ENCODE results near the gene MLYCD. TPM values are rescaled to one million over a fixed set of nuclear protein-coding genes. Genes with fewer than 3 reads are reported as not detected.

Gene MLYCD
- total RNA-seq, 3 donors from 2014 or later (not counting 1 experiment from before 2014, with no cell fraction given), result 8.5 to 13.2 (median 11.9) TPM

- Histone ChIP-seq H3K4me3 (ENCODE audit: low read length) (no peak overlapping the region), H3K36me3 (ENCODE audit: control insufficient read depth, insufficient read depth, low read length) (no peaks in the 10 kb centered on the region), H3K4me1 (ENCODE audit: control insufficient read depth, insufficient read depth, low read length) (peaks cover 3% of the 10 kb centered on the region), H3K27me3 (ENCODE audit: control insufficient read depth, insufficient read depth, low read length) (no peaks in the 10 kb centered on the region), H3K27ac (ENCODE audit: low read length) (no peak overlapping the region), H3K9me3 (ENCODE audit: control insufficient read depth, insufficient read depth, low read length) (no peaks in the 10 kb centered on the region)
- no peaks in the 10 kb centered on the region for H3K36me3 Mint-ChIP-seq
- no peak for ATAC-seq
- 94% methylated on average over 18 of the region's 18 CpGs for WGBS (ENCODE audit: insufficient coverage)
- H3K4me3 Mint-ChIP-seq, result no peak overlapping the region
- no peaks in the 10 kb centered on the region for H3K27me3 Mint-ChIP-seq (ENCODE audit: low read depth in 2 of 2)
- TF ChIP-seq CTCF (IDR thresholded peaks at IDR 0.05), result no peak
- no peak overlapping the region for H3K27ac Mint-ChIP-seq
- H3K4me1 Mint-ChIP-seq, result peaks cover 0 to 10% of the 10 kb centered on the region in 2 donors
- H3K9me3 Mint-ChIP-seq, result no peaks in the 10 kb centered on the region
- intact Hi-C loops (cut with micrococcal nuclease), result no loop called here
- no peak for DNase-seq
These were observed 39.3 kb downstream of the MLYCD start for GRCh38 chr16:83937922-83938885.

GRCh38 chr16:83939266-83939855 lies 40.4 kb downstream of the MLYCD start:
- Mint-ChIP-seq H3K36me3 (no peaks in the 10 kb centered on the region), H3K27me3 (ENCODE audit: low read depth in 2 of 2) (no peaks in the 10 kb centered on the region), H3K27ac (no peak overlapping the region), H3K4me1 (peaks cover 0 to 10% of the 10 kb centered on the region in 2 donors), H3K4me3 (no peak overlapping the region), H3K9me3 (no peaks in the 10 kb centered on the region)
- Histone ChIP-seq H3K4me1 (ENCODE audit: control insufficient read depth, insufficient read depth, low read length) (peaks cover 3% of the 10 kb centered on the region), H3K27me3 (ENCODE audit: control insufficient read depth, insufficient read depth, low read length) (no peaks in the 10 kb centered on the region), H3K4me3 (ENCODE audit: low read length) (no peak overlapping the region), H3K9me3 (ENCODE audit: control insufficient read depth, insufficient read depth, low read length) (no peaks in the 10 kb centered on the region), H3K27ac (ENCODE audit: low read length) (no peak overlapping the region), H3K36me3 (ENCODE audit: control insufficient read depth, insufficient read depth, low read length) (no peaks in the 10 kb centered on the region)
- no peak for TF ChIP-seq CTCF (IDR thresholded peaks at IDR 0.05)
- no peak for ATAC-seq
- 70% methylated on average over 12 of the region's 12 CpGs for WGBS (ENCODE audit: insufficient coverage)
- intact Hi-C loops (cut with micrococcal nuclease), result no loop called here
- DNase-seq, result no peak

- Mint-ChIP-seq H3K4me1 (peaks cover 0 to 7% of the 10 kb centered on the region in 2 donors), H3K36me3 (no peaks in the 10 kb centered on the region), H3K4me3 (no peak overlapping the region), H3K27me3 (ENCODE audit: low read depth in 2 of 2) (no peaks in the 10 kb centered on the region), H3K9me3 (no peaks in the 10 kb centered on the region), H3K27ac (peak overlapping the region in 1 of 2 donors; percentile 10)
- Histone ChIP-seq H3K9me3 (ENCODE audit: control insufficient read depth, insufficient read depth, low read length) (no peaks in the 10 kb centered on the region), H3K27ac (ENCODE audit: low read length) (no peak overlapping the region), H3K36me3 (ENCODE audit: control insufficient read depth, insufficient read depth, low read length) (no peaks in the 10 kb centered on the region), H3K27me3 (ENCODE audit: control insufficient read depth, insufficient read depth, low read length) (no peaks in the 10 kb centered on the region), H3K4me3 (ENCODE audit: low read length) (no peak overlapping the region), H3K4me1 (ENCODE audit: control insufficient read depth, insufficient read depth, low read length) (peaks cover 3% of the 10 kb centered on the region)
- intact Hi-C loops (cut with micrococcal nuclease), result no loop called here
- no peak for TF ChIP-seq CTCF (IDR thresholded peaks at IDR 0.05)
- DNase-seq (no peak), ATAC-seq (no peak)
- 91% methylated on average over 12 of the region's 12 CpGs for WGBS (ENCODE audit: insufficient coverage)
These were observed 41.2 kb downstream of the MLYCD start for GRCh38 chr16:83940119-83940518.
